GM12878 (cell line): Measurements from ENCODE around the gene CRAMP1. TPM values are rescaled to one million over a fixed set of nuclear protein-coding genes. Genes with fewer than 3 reads are reported as not detected.

ENCODE experiments used
- ATAC-seq: fragments of 200-7000 bp; cut with Tn5 transposase; 3 replicates; pipeline ENCODE4 v1.9.1; 2020; ENCODE audit warnings: mild to moderate bottlenecking, moderate library complexity
- BruUV-seq: library from RNA; stranded (reverse); fragments of 400-500 nt; replicated peaks from 2 replicates; lab custom pipeline; 2021; lab: Mats Ljungman, UMichigan
- CTCF ChIA-PET: fragments of 300-600 bp; sonication (Branson Sonifier 250); formaldehyde crosslinking; extraction: SDS; loops from one replicate; lab custom pipeline; 2021; ENCODE audit warnings: inconsistent platforms; lab: Yijun Ruan, JAX
- POLR2A ChIA-PET: fragments of 350-600 bp; formaldehyde crosslinking; extraction: SDS; loops from one replicate; lab custom pipeline; 2021; ENCODE audit warnings: inconsistent platforms; lab: Charles Lee
- RAD21 ChIA-PET: fragments of 300-600 bp; sonication (Branson Sonifier 250); formaldehyde crosslinking; loops from one replicate; lab custom pipeline; 2023; ENCODE audit warnings: antibody characterized with exemption; ENCODE audit not compliant: unreplicated experiment; lab: Charles Lee
- SMC1A ChIA-PET: fragments of 300-600 bp; sonication (Branson Sonifier 250); formaldehyde crosslinking; loops from one replicate; lab custom pipeline; 2023; ENCODE audit not compliant: unreplicated experiment, uncharacterized antibody; lab: Charles Lee
- DNase-seq: peaks from one replicate; pipeline ENCODE4 v3.0.0-alpha.2; 2011; ENCODE audit warnings: low read depth, low spot score
- FAIRE-seq: peaks from 3 replicates; lab custom pipeline; 2011; peaks lifted over from hg19 to GRCh38; lab: Jason Lieb, UNC
- H2AFZ ChIP-seq: 2 replicates; pipeline ENCODE4 v1.6.0; 2011; ENCODE audit warnings: low read depth, low read length, control low read depth; ENCODE audit not compliant: control insufficient read depth
- H3K27ac ChIP-seq: 2 replicates; pipeline ENCODE4 v1.5.1; 2011; ENCODE audit warnings: control low read depth; ENCODE audit not compliant: control insufficient read depth, insufficient read depth
- H3K27me3 ChIP-seq, 2 experiments: replicated peaks in 1 of 2; 2 replicates each; pipeline versions ENCODE4 v1.6.0 to v1.6.1; 2011; ENCODE audit warnings: low read length in 1 of 2; ENCODE audit not compliant: control insufficient read depth in 2 of 2, insufficient read depth in 2 of 2
- H3K36me3 ChIP-seq, 2 experiments: 2 replicates each; pipeline ENCODE4 v1.5.1; 2011; ENCODE audit warnings: low read length in 1 of 2; ENCODE audit not compliant: control insufficient read depth in 2 of 2, insufficient read depth in 2 of 2
- H3K4me1 ChIP-seq: 2 replicates; pipeline ENCODE4 v1.6.1; 2011; ENCODE audit warnings: mild to moderate bottlenecking, low read length, moderate library complexity, mixed read lengths; ENCODE audit not compliant: control insufficient read depth, insufficient read depth
- H3K4me2 ChIP-seq: 2 replicates; pipeline ENCODE4 v1.6.0; 2011; ENCODE audit warnings: control low read depth; ENCODE audit not compliant: control insufficient read depth, insufficient read depth
- H3K4me3 ChIP-seq: fragments of 200-600 bp; sonication (generic); 2 replicates; pipeline ENCODE4 v1.5.1; 2016
- H3K79me2 ChIP-seq: 2 replicates; pipeline ENCODE4 v1.6.0; 2011; ENCODE audit warnings: low read length; ENCODE audit not compliant: control insufficient read depth, insufficient read depth
- H3K9ac ChIP-seq: 2 replicates; pipeline ENCODE4 v1.8.0; 2011; ENCODE audit warnings: low read length, control low read depth, mixed read lengths; ENCODE audit not compliant: control insufficient read depth, insufficient read depth
- H3K9me3 ChIP-seq: replicated peaks from 3 replicates; pipeline ENCODE4 v1.5.1; 2011; ENCODE audit warnings: mild to moderate bottlenecking, low read length; ENCODE audit not compliant: control insufficient read depth, insufficient read depth
- H4K20me1 ChIP-seq: 2 replicates; pipeline ENCODE4 v1.6.0; 2011; ENCODE audit not compliant: control insufficient read depth, insufficient read depth
- ATF7 ChIP-seq: fragments of 450-650 bp; IDR thresholded peaks from 2 replicates; pipeline ENCODE4 v1.6.1; 2016; ENCODE audit warnings: low read depth, mild to moderate bottlenecking
- CEBPB ChIP-seq, 2 experiments: fragments of 150-350 bp in 1 of 2; IDR thresholded peaks; 2 replicates each; pipeline ENCODE4 v1.6.1; 2012 to 2014; ENCODE audit warnings: low read depth in 2 of 2, low read length in 2 of 2, borderline replicate concordance in 1 of 2, inconsistent platforms in 1 of 2
- EZH2 ChIP-seq: IDR thresholded peaks from 2 replicates; pipeline ENCODE4 v1.6.1; 2012; ENCODE audit warnings: low read depth, mild to moderate bottlenecking, control low read depth, inconsistent platforms, low read length, borderline replicate concordance; ENCODE audit not compliant: control insufficient read depth
- SMAD5 ChIP-seq: IDR thresholded peaks from 2 replicates; pipeline ENCODE4 v1.6.1; 2016; ENCODE audit warnings: antibody characterized with exemption, low read depth
- TARDBP ChIP-seq: IDR thresholded peaks from 2 replicates; pipeline ENCODE4 v1.6.1; 2016; ENCODE audit warnings: borderline replicate concordance
- WGBS: methylation state at CpG from one replicate; pipeline ENCODE4 v1.1.6; 2016; ENCODE audit warnings: low lambda C conversion rate; ENCODE audit not compliant: insufficient replicate concordance, insufficient coverage; ENCODE audit errors: missing lambda C conversion rate; 5-methylcytosine and 5-hydroxymethylcytosine counted together
- in situ Hi-C: fragments of 300-500 bp; cut with MboI; formaldehyde crosslinking; loops from 9 replicates; pipeline ENCODE4 v1.14.3; 2018; ENCODE audit warnings: mixed read lengths
- intact Hi-C: fragments of 100-400 bp; cut with micrococcal nuclease; formaldehyde crosslinking; loops from one replicate; pipeline ENCODE4 v1.14.2; 2022; ENCODE audit not compliant: unreplicated experiment
- polyA plus RNA-seq, 11 experiments: library from polyadenylated mRNA; depleted of rRNA in 4 of 11; unstranded in 6 of 11; stranded (reverse) in 5 of 11; fragments of >200 nt; fragmentation: Nextera tagmentation in 4 of 11; fragmentation: Illumina TruSeq in 1 of 11; extraction: Ambion mirVana in 4 of 11; extraction: Trizol in 1 of 11; gene quantifications; 1 replicate in 1 of 11; 2 replicates in 10 of 11; pipeline versions ENCODE4 v1.2.1 to v1.2.3, GENCODE V29; 2011 to 2016; ENCODE audit warnings: inconsistent platforms in 2 of 11, missing spikeins in 2 of 11, low read depth in 1 of 11
- total RNA-seq, 4 experiments: library from RNA; depleted of rRNA in 3 of 4; stranded (reverse); fragments of >200 nt in 3 of 4; fragmentation: Illumina TruSeq in 1 of 4; extraction: Trizol in 1 of 4; gene quantifications; 2 replicates each; pipeline versions ENCODE4 v1.2.1 to v1.2.3, GENCODE V29; 2013 to 2021

The CRAMP1 gene
- total and polyA plus RNA-seq, 10 of the 15 experiments (the other 5 are each of a cell fraction or from before 2014, with no cell fraction given), result 0.37 to 9.8 (median 3.9) TPM

DNA sequence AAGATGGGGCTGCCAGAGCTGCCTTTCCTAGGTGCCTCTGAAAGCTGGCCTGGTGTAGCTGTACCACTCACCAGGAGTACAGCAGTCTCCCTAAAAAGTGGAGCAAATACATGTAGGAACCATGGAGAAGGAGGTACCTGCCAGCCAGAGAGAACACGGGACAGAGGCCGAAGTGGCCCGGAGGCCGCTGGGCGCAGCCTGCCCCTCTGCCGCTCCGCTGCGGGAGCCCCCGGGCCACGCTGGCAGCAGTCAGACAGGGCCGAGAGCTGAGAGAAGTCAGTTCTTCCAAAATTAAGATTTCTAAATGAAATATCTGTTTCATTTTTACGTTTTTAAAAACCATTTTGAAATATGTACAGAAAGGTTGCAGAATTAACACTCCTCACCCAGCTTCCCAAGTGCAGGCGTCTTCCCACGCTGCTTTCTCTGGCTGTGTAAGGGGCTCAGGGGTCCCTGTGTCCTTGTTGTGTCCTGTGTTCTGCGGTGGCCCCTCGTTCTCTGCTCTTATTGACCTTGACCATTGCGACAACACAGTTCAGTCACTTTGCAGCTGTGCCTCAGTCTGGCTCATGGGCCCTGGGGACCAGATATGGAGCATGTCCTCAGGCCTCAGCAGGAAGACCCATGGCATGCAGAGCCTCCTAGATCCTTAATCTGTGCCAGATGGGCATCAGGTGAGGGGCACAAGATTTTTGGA, 98.8 kb downstream of the CRAMP1 start:
- ATAC-seq, result no peak
- in situ Hi-C loops (loop anchor here (5.0 kb wide), 1 partner anchor 61 kb away; the partner anchor contains the start of genes EME2, MRPS34 and NME3), intact Hi-C loops (no loop called here)
- H3K9ac ChIP-seq, result no peak overlapping the region
- H3K79me2 ChIP-seq, result peaks cover 65% of the 10 kb centered on the region
- RAD21 ChIA-PET, result interaction anchor here (1.8 kb wide), 1 partner anchor 13 kb away, joined by 5 read pairs; no protein-coding TSS in a partner anchor
- DNase-seq, result no peak
- no peak overlapping the region for H2AFZ ChIP-seq
- H3K9me3 ChIP-seq, result no peaks in the 10 kb centered on the region
- SMC1A ChIA-PET, result no interaction called here
- CTCF ChIA-PET, result interaction anchor here (0.6 kb wide), 1 partner anchor 110 kb away, joined by 4 read pairs; no protein-coding TSS in a partner anchor
- peaks cover 30% of the 10 kb centered on the region for H3K4me1 ChIP-seq
- POLR2A ChIA-PET, result interaction anchor here (0.6 to 1.3 kb wide), 2 partner anchors 15 to 72 kb away, joined by 3 to 4 read pairs; partner anchors contain the start of genes NUBP2 and SPSB3
- no peaks in the 10 kb centered on the region; a peak in 3 of 4 replicates for H3K36me3 ChIP-seq
- no peak for TF ChIP-seq SMAD5
- no peaks in the 10 kb centered on the region for H3K27me3 ChIP-seq
- peaks cover 4% of the 10 kb centered on the region; the same call in 1 of the 2 replicates for H4K20me1 ChIP-seq
- BruUV-seq, result no TSS peak
- H3K27ac ChIP-seq, result no peak overlapping the region
- no peak for FAIRE-seq
- H3K4me2 ChIP-seq, result no peak overlapping the region
- 85% methylated on average over 17 of the region's 17 CpGs for WGBS
- H3K4me3 ChIP-seq, result no peak overlapping the region

DNA sequence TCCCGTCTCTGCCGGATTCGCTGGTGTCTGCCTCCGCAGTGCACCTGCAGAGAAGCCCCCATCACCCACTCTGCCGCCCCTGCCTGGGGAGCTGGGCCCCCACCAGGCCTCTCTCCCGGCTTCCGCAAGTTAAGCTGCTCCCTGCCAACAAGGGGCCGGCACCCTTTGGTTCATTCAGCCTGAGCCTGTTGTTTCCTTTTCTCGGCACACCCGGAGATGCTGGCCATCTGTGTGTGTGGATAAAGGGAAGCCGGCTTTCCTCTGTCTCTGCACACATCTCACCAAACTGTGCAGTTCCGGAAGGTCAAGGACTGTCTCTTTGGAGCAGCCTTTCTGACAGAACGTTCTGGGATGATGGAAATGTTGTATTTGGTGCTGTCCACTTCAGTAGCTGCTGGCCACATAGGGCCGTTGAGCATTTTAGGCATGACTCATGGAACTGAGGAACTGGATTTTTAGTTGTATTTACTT, 100.7 kb downstream of the CRAMP1 start:
- peak overlapping the region; percentile 99 for H3K4me2 ChIP-seq
- 93% methylated on average over 14 of the region's 14 CpGs for WGBS
- ChIA-PET POLR2A (no interaction called here), CTCF (no interaction called here), RAD21 (no interaction called here), SMC1A (no interaction called here)
- H3K9me3 ChIP-seq, result no peaks in the 10 kb centered on the region
- peak overlapping the region; percentile 21; the same call in 1 of the 2 replicates for H3K9ac ChIP-seq
- peak overlapping the region; percentile 88; the same call in 1 of the 2 replicates for H3K27ac ChIP-seq
- no peak overlapping the region for H2AFZ ChIP-seq
- in situ Hi-C loops, result loop anchor here (5.0 kb wide), 1 partner anchor 59 kb away; the partner anchor contains the start of genes EME2, MRPS34 and NME3
- peaks cover 37% of the 10 kb centered on the region for H3K4me1 ChIP-seq
- H3K79me2 ChIP-seq, result peaks cover 53% of the 10 kb centered on the region
- H3K27me3 ChIP-seq, result no peaks in the 10 kb centered on the region
- H3K36me3 ChIP-seq, result no peaks in the 10 kb centered on the region; a peak in 3 of 4 replicates
- H4K20me1 ChIP-seq, result no peaks in the 10 kb centered on the region; the same call in 1 of the 2 replicates
- intact Hi-C loops, result no loop called here
- BruUV-seq, result no TSS peak
- FAIRE-seq, result no peak
- ATAC-seq, result no peak
- no peak for TF ChIP-seq EZH2
- no peak for TF ChIP-seq CEBPB (IDR thresholded peaks at IDR 0.05; ENCODE audit: borderline replicate concordance in 1 of 2, low read depth in 2 of 2, low read length in 2 of 2)
- TF ChIP-seq TARDBP, result no peak
- TF ChIP-seq ATF7, result no peak
- no peak for DNase-seq
- H3K4me3 ChIP-seq, result no peak overlapping the region
